Myocyte (in vitro differentiated cells): ENCODE data around the gene ABHD12B. TPM values are rescaled to one million over a fixed set of nuclear protein-coding genes. Genes with fewer than 3 reads are reported as not detected.
"Not testable (repeated sequence)": the region's sequence is repeated elsewhere in the genome, so short reads cannot be mapped to it uniquely, and the experiment has no call there.

Experiments
- DNase-seq: peaks from one replicate; pipeline ENCODE4 v3.0.0-alpha.2; 2012; ENCODE audit warnings: low read depth
- total RNA-seq: library from RNA; depleted of rRNA; stranded (reverse); fragments of >200 nt; gene quantifications from 2 replicates; pipeline ENCODE4 v1.2.3, GENCODE V29; 2014

Gene ABHD12B
- total RNA-seq, 1 donor from 2014 or later: not detected

DNA sequence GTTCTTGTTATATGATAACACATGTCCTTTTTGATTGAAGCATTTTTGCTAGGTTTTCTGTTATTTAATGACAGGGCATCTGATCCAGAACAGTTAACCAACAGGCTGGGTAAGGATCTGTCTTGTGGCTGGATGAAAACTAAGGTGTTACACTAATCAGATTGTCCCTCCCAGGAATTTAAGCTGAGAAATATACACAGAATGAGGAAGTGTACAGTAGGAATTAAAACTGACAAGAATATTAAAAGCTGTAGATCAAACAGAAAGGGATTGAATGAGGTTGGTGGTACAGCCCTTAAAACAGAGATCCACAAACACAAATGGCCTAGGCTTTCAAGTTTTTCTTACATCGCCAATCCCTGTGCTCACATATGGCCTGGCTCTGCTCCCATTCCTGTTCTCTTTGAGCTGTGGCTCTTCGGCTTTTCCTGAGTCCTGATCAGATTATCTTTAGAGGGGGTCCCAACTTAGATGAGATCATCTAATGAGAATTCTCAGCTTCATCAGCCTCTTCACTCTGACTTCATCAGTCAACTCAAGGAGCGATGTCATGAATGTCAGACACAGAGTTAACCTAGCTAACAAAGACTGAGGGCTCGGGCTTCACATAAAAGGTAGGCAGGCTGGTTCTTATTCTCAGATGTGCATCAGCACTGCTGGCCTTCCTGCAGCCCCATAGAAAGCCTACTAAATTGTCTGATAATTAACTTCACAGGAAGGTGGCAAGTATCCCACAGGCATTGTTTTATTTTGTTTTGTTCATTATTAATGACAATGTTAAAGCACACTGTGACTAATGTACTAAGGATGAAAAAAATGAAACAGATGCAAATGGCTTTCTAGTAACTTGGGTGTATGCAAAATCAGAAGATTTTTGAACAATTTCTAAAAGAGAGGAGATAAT lies 61.0 kb downstream of the ABHD12B start:
- DNase-seq: no peak

DNA sequence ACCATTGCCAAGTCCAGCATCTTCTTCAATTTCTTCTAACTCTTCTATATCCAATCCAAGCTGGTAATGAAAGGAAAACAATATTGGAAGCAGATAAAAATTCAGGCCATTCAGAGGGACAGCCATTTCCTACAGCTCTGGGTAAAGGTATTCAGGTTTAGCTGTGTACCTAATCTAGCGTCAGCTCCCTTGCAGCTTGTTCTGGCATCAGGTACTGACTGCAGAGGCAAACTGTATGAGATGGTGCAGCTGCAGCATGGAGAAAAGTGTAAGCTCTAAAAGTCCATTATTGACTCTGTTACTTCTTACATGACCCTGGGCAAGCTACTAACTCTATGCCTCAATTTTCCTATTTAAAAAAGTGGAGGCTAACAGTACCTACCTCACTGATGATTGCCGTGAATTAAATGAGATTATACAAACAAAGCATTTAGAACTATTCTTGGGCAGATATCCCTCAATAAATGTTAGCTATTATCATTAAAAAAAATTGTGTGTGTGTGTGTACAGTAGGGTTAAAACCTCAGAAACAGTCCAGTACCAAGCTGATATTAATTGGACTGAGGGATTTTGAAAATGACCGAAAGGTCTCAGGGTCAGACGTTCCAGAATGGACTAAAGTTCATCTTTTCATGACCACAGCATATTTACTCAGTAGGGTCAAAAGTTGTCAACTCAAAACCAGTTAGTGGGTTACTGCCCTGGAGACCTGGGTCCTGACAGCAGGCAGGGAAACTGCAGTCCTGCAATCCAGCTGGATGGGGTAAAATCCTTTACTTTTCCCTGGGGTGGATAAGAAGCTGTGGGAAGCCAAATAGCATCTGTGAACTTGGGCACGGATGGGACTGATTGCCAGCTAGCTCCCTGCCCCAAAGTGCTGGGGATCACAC lies 63.5 kb downstream of the ABHD12B start:
- DNase-seq: no peak

DNA sequence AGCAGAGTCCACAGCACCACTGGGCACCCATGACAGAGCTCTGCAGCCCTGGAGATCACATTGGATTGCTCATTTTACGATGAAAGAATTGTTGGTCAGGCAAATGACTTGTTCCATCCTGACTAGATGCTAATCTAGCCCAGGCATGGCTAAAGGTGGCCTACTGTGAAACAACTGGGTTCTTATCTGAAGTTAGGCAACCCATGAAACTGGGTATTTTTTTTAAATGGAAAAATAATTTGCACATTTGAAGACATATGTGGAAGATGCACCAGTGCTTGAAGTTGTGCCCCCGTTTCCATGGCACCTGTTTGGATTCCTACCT lies 64.1 kb downstream of the ABHD12B start:
- DNase-seq: no peak

DNA sequence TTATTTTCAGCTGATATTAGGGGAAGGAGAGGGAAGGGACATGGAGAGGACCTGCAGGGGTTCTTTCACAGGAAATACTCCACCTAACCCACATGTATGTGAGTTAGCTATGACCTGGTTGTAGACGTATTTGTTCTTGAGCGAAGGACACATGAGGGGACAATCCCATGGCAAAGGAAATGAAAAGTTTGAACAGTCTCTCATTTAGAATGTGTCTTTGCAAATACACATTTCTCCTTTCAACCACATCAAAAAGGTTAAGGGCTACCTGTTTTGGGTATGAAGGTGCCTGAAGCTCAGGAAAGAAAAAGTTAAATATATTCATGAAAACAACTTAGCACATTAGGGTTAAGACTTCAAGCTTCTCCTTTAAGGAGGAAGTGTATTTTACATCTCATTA lies 65.0 kb downstream of the ABHD12B start:
- DNase-seq: no peak

DNA sequence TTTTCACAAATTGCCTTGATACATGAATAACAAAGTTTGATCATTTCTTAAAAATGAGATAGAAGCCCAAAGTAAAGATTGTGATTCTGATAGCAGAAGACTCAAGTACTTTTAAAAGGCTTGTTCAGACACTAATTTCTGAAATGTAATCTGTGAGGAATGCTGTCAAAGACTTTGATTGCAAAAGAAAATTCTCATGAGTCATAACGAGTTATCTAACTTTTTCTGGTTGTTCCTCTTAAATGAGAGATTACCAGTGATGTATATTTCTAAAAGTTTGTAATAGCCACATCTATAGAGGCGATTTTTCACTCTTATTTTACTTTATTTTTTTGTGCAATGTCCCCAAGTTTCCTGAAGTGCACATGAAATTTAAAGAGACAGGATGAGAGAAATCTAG lies 65.5 kb downstream of the ABHD12B start:
- DNase-seq: no peak

DNA sequence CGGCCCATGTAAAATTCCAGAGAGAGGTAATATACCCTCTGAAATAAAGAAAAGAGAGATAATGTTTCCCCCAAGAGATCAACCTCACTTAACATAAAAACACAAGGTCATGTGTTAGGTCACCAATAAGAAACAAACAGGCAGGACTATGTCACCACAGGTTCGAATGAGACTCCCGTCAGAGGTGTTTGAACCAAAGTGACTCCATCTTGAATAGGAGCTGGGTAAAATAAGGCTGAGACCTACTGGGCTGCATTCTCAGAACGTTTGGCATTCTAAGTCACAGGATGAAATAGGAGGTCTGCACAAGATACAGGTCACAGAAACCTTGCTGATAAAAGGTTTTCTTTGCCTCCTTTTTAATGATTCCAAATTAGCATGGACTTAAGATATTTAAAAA lies 65.9 kb downstream of the ABHD12B start:
- no peak for DNase-seq

DNA sequence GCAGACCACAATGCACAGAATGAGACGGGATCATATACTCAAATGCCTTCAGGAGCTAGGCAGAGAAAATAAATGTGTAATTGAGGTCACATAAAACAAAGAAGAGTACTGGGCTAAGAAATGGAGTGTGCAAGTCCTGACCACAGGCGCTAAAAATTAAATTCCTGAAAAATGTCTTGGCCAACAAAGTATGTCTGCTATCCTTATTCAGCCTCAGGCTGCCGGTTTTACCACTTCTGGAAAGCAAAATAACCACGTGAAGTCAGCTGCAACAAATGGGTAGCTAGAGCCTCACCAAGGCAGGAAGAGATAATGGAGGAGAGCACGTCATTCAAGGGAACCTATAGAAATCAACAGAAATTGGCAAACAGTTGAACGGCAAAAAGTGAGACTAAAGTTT lies 69.3 kb downstream of the ABHD12B start:
- DNase-seq: peak; percentile 61

DNA sequence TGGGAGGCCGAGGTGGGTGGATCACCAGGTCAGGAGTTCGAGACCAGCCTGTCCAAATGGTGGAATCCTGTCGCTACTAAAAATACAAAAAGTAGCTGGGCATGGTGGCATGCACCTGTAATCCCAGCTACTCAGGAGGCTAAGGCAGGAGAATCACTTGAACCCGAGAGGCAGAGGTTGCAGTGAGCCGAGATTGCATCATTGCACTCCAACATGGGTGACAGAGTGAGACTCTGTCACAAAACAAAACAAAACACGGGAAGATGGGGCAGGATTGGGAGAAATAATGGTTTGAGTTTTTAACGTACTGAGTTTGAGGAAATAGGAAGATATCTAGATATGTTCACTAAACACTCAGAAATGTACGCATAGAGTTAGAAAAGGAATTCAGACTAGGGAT lies 69.8 kb downstream of the ABHD12B start:
- not testable (repeated sequence) for DNase-seq

DNA sequence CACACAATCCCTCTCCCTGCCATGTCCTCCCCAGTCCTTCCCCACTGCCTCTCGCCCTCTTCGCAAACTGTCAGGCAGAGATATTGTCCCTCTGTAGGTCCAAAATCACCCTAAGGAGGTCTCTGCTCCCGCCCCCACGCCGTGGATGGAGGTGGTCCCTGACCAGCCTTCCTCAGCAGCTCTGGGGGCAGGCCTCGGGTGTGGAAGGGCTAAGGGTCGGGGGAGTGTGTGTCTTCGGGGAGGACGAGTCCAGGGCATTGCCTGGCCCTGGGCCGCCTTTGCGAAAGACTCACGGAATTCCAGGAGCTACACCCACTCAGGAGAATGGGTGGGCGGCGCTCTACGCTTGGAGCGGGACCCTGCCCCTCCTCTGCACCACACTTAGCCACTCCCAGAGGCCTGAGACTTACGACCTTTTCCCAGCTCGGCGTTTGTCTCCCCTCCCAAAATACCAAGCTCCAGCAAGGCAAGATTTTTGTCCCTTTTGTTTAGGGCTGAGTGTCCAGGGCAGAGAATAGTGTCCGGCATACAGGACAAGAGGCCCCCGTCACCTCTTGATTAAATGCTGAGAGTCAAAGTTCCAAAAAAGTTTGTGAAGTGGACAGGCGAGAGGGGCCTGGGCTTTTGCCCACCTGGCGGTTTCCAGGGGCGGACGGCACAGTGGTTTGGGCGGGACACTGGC lies 71.5 kb downstream of the ABHD12B start:
- DNase-seq: peak; percentile 70

DNA sequence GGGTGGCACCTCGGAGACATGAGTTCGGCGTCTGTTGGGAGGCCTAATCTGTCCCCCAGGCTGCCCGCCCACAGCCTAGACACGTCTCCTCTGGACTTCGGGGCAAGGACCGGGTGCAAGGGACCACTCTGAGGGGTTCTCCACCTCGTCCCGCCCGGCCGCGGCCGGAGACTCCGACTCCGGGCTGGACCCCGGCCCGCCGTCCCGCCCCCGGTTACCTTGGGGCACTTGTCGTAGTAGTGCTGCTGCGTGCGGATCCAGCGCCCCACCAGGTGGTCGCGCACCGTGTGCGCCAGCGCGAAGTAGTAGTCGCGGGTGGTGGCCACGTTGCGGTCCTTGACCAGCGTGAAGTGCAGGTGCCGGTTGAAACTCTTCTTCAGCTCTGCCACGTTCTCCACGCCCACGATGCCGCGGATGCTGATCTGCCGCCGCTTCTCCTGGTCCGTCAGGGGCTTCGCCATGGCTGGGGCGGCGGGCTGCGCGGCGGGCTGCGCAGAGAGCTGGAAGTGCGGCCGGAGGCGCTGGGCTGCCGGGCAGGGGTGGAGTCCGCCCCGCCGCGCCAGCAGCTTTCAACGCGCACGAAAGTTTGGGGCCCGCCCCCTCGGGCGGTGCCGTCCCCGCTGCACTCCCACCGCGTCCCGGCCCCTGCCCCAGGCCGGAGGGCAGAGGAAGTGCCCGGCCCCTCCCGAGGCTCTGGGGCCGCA lies 72.2 kb downstream of the ABHD12B start, which contains the start of gene PYGL:
TSS of gene PYGL (minus strand) at position 541 of the 704 bp plus-strand sequence. CDS start at position 461, 80 bp downstream.
- DNase-seq: peak; percentile 83

DNA sequence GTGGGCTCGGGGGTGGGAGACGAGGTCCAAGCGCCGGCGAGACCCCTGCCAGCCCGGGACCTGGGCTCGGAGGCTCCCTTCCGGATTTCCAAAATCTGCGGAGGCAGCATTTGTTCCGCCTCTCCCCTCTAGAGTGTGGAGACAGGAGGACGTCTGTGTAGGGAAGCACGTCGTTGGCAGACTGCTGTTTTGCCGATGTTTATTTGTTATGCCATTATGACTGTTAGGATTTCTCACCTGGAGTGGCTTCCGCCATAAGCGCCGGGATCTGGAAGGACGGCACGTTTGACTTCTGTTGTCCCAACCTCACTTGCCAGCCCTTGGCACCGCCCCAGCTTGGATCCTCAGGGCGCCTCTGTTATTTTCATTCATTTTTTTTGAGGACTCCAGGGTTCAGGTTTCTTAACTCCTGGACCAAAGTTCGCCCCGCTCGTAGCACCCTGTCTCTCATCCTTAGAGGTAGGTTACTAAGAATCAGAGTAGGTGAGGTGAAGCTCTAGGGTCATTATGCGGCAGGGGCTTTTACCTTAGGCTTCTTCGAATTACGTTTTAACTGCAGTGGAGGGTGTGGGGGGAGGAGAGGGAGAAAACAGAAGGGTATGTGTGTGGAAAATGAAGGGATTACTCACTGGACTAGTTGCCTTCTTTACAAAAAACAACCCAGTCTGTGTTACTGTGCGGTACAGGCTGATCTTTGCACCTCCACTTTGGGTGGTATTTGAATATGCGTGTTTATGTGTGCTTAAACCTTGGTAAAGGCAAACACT lies 73.0 kb downstream of the ABHD12B start:
- DNase-seq: peak; percentile 67

DNA sequence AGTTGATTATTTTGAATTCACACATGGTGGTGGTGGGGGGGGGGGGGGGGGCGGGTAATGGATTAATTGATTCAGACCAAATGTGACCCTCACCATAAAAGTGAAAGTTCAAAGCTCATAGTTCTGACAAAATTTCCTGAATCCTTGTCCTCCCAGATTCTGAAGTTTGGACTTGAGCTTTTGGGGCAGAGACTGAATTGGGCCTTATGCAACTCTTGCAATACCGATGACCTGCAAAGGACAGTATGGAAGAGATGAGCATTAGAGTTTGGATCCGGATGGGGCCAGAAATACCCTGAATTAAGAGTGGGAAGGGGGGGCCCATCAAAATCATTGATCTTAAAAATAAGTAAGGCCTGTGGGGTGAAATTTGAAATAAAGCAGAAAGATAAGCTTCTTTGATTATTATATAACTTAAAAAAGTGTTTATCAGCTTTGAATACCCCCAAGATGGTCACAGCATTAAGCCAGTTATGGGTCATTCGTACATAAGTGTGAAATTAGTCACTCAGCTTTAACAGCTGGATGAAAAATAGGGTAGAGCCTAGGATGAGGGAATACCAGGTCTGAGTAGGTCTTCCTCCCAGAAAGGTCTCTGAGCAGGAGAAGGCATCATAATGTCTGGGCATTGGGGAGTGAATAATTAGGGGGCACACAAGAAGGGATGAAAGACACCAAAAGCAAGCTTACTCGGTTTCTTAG lies 74.5 kb downstream of the ABHD12B start:
- no peak for DNase-seq

DNA sequence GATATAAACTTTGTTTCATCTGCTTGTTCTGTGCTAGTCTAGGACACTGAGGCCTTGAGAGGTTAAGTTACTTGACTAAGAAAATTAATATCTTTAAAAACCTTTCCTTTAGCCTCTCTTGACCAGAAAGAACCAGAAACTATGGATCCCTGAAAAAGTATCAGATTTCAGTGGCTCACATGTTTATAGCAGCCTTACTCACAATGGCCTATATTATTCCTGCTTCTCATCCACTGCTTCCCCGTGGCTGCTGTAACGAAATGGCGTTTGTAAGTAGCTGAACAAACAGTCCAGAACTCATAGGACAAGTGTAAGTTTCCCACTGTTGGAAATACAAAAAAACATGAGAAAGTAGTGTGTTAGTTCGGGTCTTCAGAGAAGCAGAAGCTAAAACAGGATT lies 75.6 kb downstream of the ABHD12B start:
- DNase-seq: peak; percentile 12

DNA sequence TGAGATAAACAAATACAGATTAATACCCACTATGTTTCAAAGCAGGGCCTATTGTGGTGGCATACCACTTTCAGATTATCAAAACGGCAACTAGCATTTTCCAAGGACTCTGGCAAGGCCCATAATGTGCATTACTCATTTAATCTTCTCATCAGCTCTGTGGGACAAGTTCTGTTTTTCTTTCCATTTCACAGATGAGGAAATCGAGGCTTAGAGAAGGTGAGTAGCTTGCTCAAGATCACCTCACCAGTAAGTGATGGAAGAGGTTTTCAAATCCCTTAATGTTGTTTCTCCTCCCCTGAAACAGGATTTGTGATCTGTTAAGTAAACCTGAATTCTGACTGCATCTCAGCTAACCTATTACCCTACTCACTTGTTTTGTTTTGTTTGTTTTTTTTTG lies 76.4 kb downstream of the ABHD12B start:
- DNase-seq: no peak

DNA sequence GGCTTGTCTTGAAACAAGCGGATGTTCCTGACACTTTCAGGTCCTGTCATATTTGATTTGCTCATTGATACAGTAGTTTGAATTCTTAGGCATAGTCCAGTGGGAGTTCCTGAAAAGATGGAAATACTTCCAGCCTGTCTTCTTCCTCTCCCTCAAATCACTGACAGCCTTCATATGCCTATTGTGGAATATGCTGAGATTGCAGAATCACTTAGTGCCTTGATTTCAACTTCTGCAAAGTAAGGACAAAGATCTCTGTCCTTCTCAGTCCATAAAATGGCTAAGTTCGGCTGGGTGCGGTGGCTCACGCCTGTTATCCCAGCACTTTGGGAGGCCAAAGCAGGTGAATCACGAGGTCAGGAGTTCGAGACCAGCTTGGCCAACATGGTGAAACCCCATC lies 79.2 kb downstream of the ABHD12B start:
- DNase-seq: no peak

DNA sequence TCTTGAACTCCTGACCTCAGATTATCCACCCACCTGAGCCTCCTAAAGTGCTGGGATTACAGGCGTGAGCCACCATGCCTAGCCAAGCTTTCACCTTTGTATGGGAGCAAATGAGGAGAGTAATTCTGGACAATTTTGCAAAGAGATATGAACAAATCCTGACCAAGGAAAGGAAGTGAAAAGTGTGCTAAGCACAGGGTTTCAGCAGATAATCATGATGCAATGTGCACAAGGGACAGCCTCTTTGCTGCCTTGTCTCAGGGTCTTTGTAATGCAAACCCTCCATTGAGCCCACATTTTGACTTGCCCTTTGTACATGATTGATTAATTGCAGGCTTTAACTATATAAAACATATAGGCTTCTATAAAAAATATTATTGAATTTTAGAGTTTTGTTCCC lies 81.6 kb downstream of the ABHD12B start:
- DNase-seq: no peak
